HepG2 (cell line): Measurements from ENCODE around the gene CD6. TPM values are rescaled to one million over a fixed set of nuclear protein-coding genes. Genes with fewer than 3 reads are reported as not detected.

Experiments
- BRF2 ChIP-seq: sonication (generic); formaldehyde crosslinking; IDR thresholded peaks from 2 replicates; pipeline ENCODE4 v1.8.1; 2022; ENCODE audit warnings: mild to moderate bottlenecking, missing genetic modification reagents
- E2F5 ChIP-seq: sonication (generic); formaldehyde crosslinking; conservative IDR thresholded peaks from 2 replicates; pipeline ENCODE4 v1.4.0; 2020; ENCODE audit warnings: missing genetic modification reagents
- GZF1 ChIP-seq: sonication (generic); formaldehyde crosslinking; IDR thresholded peaks from 2 replicates; pipeline ENCODE4 v1.5.1; 2020; ENCODE audit warnings: mild to moderate bottlenecking, missing genetic modification reagents
- HNRNPL ChIP-seq: fragments of 200-400 bp; formaldehyde crosslinking; IDR thresholded peaks from 2 replicates; pipeline ENCODE4 v1.6.1; 2017; ENCODE audit warnings: mild to moderate bottlenecking, low read depth, low read length
- IKZF1 ChIP-seq: fragments of 450-650 bp; IDR thresholded peaks from 2 replicates; pipeline ENCODE4 v1.7.1; 2016
- MTF1 ChIP-seq: sonication (generic); formaldehyde crosslinking; IDR thresholded peaks from 2 replicates; pipeline ENCODE4 v1.5.0; 2020; ENCODE audit warnings: missing genetic modification reagents
- SMC3 ChIP-seq: IDR thresholded peaks from 2 replicates; pipeline ENCODE4 v1.6.1; 2011; ENCODE audit warnings: low read length, improper control_type of control experiment
- STAG1 ChIP-seq: sonication (generic); formaldehyde crosslinking; IDR thresholded peaks from 2 replicates; pipeline ENCODE4 v1.4.0; 2020; ENCODE audit warnings: missing genetic modification reagents
- TEAD2 ChIP-seq: sonication (generic); formaldehyde crosslinking; IDR thresholded peaks from 2 replicates; pipeline ENCODE4 v1.9.0; 2021; ENCODE audit warnings: missing genetic modification reagents
- YEATS2 ChIP-seq: sonication (generic); formaldehyde crosslinking; IDR thresholded peaks from 2 replicates; pipeline ENCODE4 v1.4.0; 2020; ENCODE audit warnings: missing genetic modification reagents, borderline replicate concordance
- ZKSCAN5 ChIP-seq: sonication (generic); formaldehyde crosslinking; IDR thresholded peaks from 2 replicates; pipeline ENCODE4 v1.5.1; 2020; ENCODE audit warnings: mild to moderate bottlenecking, missing genetic modification reagents
- ZNF136 ChIP-seq: sonication (generic); formaldehyde crosslinking; IDR thresholded peaks from 2 replicates; pipeline ENCODE4 v1.8.1; 2022; ENCODE audit warnings: low read depth, mild to moderate bottlenecking, moderate library complexity, missing genetic modification reagents
- ZNF20 ChIP-seq: sonication (generic); formaldehyde crosslinking; IDR thresholded peaks from 2 replicates; pipeline ENCODE4 v1.4.0; 2020; ENCODE audit warnings: mild to moderate bottlenecking, moderate library complexity, missing genetic modification reagents
- ZNF276 ChIP-seq: sonication (generic); formaldehyde crosslinking; IDR thresholded peaks from 2 replicates; pipeline ENCODE4 v1.4.0; 2020; ENCODE audit warnings: mild to moderate bottlenecking, low read depth, missing genetic modification reagents
- ZNF646 ChIP-seq: sonication (generic); formaldehyde crosslinking; IDR thresholded peaks from 2 replicates; pipeline ENCODE4 v1.9.0; 2021; ENCODE audit warnings: mild to moderate bottlenecking, missing genetic modification reagents
- ZNF674 ChIP-seq: sonication (generic); formaldehyde crosslinking; IDR thresholded peaks from 2 replicates; pipeline ENCODE4 v1.5.0; 2020; ENCODE audit warnings: low read depth, mild to moderate bottlenecking, missing genetic modification reagents
- ZSCAN29 ChIP-seq: sonication (generic); formaldehyde crosslinking; conservative IDR thresholded peaks from 2 replicates; pipeline ENCODE4 v1.4.0; 2020; ENCODE audit warnings: mild to moderate bottlenecking, missing genetic modification reagents
- polyA plus RNA-seq, 8 experiments: library from polyadenylated mRNA; depleted of rRNA in 3 of 8; stranded (reverse) in 7 of 8; unstranded in 1 of 8; fragments of >200 nt; fragmentation: Illumina TruSeq in 4 of 8; extraction: Trizol in 4 of 8; gene quantifications; 2 replicates each; pipeline versions ENCODE4 v1.2.1 to v1.2.3, GENCODE V29; 2011 to 2016; ENCODE audit warnings: low read depth in 4 of 8, missing spikeins in 1 of 8, mixed read lengths in 1 of 8; ENCODE audit not compliant: insufficient read depth in 1 of 8
- total RNA-seq, 5 experiments: library from RNA; depleted of rRNA; stranded (reverse); fragments of >200 nt; fragmentation: Illumina TruSeq; extraction: Trizol; gene quantifications; 2 replicates each; pipeline ENCODE4 v1.2.3, GENCODE V29; 2016; ENCODE audit warnings: low read depth in 1 of 5
- TF ChIP-seq, protein P1 (sequence below): sonication (generic); formaldehyde crosslinking; IDR thresholded peaks from 2 replicates; pipeline ENCODE4 v1.4.0; 2020; ENCODE audit warnings: missing genetic modification reagents, mild to moderate bottlenecking, borderline replicate concordance

CD6 gene
- total and polyA plus RNA-seq, 2 of the 13 experiments (the other 11 are each of a cell fraction or from before 2014, with no cell fraction given): not detected

- no peak for TF ChIP-seq ZNF276 (CRISPR knock-in tag)
- TF ChIP-seq E2F5 (CRISPR knock-in tag): no peak
- TF ChIP-seq ZNF136 (CRISPR knock-in tag): 0 out of 2 replicates have a peak, but pooled peaks have one; percentile 53
- no peak for TF ChIP-seq TEAD2 (CRISPR knock-in tag)
- TF ChIP-seq ZKSCAN5 (CRISPR knock-in tag): no peak
- TF ChIP-seq MTF1: no peak
- TF ChIP-seq, protein P1, sequence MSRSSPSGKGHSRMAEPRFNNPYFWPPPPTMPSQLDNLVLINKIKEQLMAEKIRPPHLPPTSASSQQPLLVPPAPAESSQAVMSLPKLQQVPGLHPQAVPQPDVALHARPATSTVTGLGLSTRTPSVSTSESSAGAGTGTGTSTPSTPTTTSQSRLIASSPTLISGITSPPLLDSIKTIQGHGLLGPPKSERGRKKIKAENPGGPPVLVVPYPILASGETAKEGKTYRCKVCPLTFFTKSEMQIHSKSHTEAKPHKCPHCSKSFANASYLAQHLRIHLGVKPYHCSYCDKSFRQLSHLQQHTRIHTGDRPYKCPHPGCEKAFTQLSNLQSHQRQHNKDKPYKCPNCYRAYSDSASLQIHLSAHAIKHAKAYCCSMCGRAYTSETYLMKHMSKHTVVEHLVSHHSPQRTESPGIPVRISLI (CRISPR knock-in tag): no peak
- no peak for TF ChIP-seq ZNF20
- TF ChIP-seq YEATS2: peak; percentile 71
- no peak for TF ChIP-seq GZF1 (CRISPR knock-in tag)
- no peak for TF ChIP-seq ZNF674 (CRISPR knock-in tag)
- no peak for TF ChIP-seq IKZF1
- 0 out of 2 replicates have a peak, but pooled peaks have one; percentile 30 for TF ChIP-seq BRF2 (CRISPR knock-in tag)
- 0 out of 2 replicates have a peak, but pooled peaks have one; percentile 28 for TF ChIP-seq ZSCAN29 (CRISPR knock-in tag)
- TF ChIP-seq ZNF646 (CRISPR knock-in tag): no peak
- TF ChIP-seq SMC3: no peak
- peak; percentile 7; the same call in 1 of the 2 replicates for TF ChIP-seq STAG1 (CRISPR knock-in tag)
- TF ChIP-seq HNRNPL: no peak
Measured at GRCh38 chr11:60924110-60924905, 47.2 kb upstream of the CD6 start, which contains the start of gene TMEM132A (continued).
